GM12801 (cell line): ENCODE data around the gene TRIM42.

Experiments
- CTCF ChIP-seq: IDR thresholded peaks from one replicate; pipeline ENCODE4 v1.5.1; 2011; ENCODE audit warnings: control low read depth; ENCODE audit not compliant: insufficient read length; ENCODE audit errors: extremely low read depth

TRIM42 gene

GRCh38 chr3:140651287-140651686 lies 26.6 kb upstream of the TRIM42 start:
- no peak for TF ChIP-seq CTCF

GRCh38 chr3:140655678-140656077 lies 22.2 kb upstream of the TRIM42 start:
- no peak for TF ChIP-seq CTCF

- TF ChIP-seq CTCF: no peak
Measured at GRCh38 chr3:140664111-140664510, 13.8 kb upstream of the TRIM42 start.

GRCh38 chr3:140682586-140682985 lies 4.7 kb downstream of the TRIM42 start:
- no peak for TF ChIP-seq CTCF

GRCh38 chr3:140686128-140686527 lies 8.3 kb downstream of the TRIM42 start:
- TF ChIP-seq CTCF: no peak

- TF ChIP-seq CTCF: no peak
Measured at GRCh38 chr3:140686948-140687347, 9.1 kb downstream of the TRIM42 start.

GRCh38 chr3:140695361-140696061 lies 17.6 kb downstream of the TRIM42 start:
- no peak for TF ChIP-seq CTCF
